Activated CD8-positive, alpha-beta memory T cell treated with anti-CD3 and anti-CD28 coated beads, Interleukin-2, amount 10 ng/mL, durations not matched to agents 7 days and 5 days (primary cell): ENCODE results near the gene DCLRE1B. TPM values are rescaled to one million over a fixed set of nuclear protein-coding genes. Genes with fewer than 3 reads are reported as not detected.

Source experiments
- ATAC-seq: fragments of 150-1000 bp; cut with Tn5 transposase; one replicate; pipeline ENCODE4 v1.10.0; 2021; ENCODE audit warnings: moderate library complexity
- CTCF ChIA-PET: fragments of 350-600 bp; sonication (Branson Sonifier 250); formaldehyde crosslinking; loops from one replicate; lab custom pipeline; 2021; ENCODE audit warnings: antibody characterized with exemption; lab: Charles Lee
- DNase-seq: peaks from one replicate; pipeline ENCODE4 v3.0.0-alpha.2; 2020
- H3K27ac Mint-ChIP-seq: one replicate; pipeline ENCODE4 v1.8.0; 2021; ENCODE audit warnings: mild to moderate bottlenecking, mixed read lengths
- H3K27me3 Mint-ChIP-seq: one replicate; pipeline ENCODE4 v1.8.0; 2021; ENCODE audit warnings: mixed read lengths
- H3K36me3 Mint-ChIP-seq: one replicate; pipeline ENCODE4 v1.8.0; 2021; ENCODE audit warnings: mild to moderate bottlenecking, mixed read lengths
- H3K4me1 Mint-ChIP-seq: one replicate; pipeline ENCODE4 v1.8.0; 2021; ENCODE audit warnings: mixed read lengths
- H3K4me3 Mint-ChIP-seq: one replicate; pipeline ENCODE4 v1.8.0; 2021; ENCODE audit warnings: mild to moderate bottlenecking, moderate library complexity, mixed read lengths
- H3K9me3 Mint-ChIP-seq: one replicate; pipeline ENCODE4 v1.8.0; 2022; ENCODE audit warnings: low read depth, mixed read lengths
- total RNA-seq, 2 experiments: library from RNA; stranded (reverse); gene quantifications; one replicate each; pipeline ENCODE4 v1.2.3, GENCODE V29; 2021

Gene DCLRE1B
- total RNA-seq, 2 experiments from 2014 or later: 19.5 to 21.1 TPM

GRCh38 chr1:113934511-113935055 lies 29.5 kb downstream of the DCLRE1B start:
- CTCF ChIA-PET: interaction anchor here (0.7 to 1.6 kb wide), 5 partner anchors 11 to 31 kb away, joined by 3 to 5 read pairs (median 3); no protein-coding TSS in a partner anchor
- ATAC-seq (no peak), DNase-seq (no peak)
- Mint-ChIP-seq H3K27me3 (no peaks in the 10 kb centered on the region), H3K9me3 (no peaks in the 10 kb centered on the region), H3K27ac (no peak overlapping the region), H3K36me3 (peaks cover 38% of the 10 kb centered on the region), H3K4me1 (peaks cover 75% of the 10 kb centered on the region), H3K4me3 (no peak overlapping the region)

GRCh38 chr1:113935176-113935575 lies 30.1 kb downstream of the DCLRE1B start:
- Mint-ChIP-seq H3K27me3 (no peaks in the 10 kb centered on the region), H3K9me3 (no peaks in the 10 kb centered on the region), H3K4me3 (no peak overlapping the region), H3K36me3 (peaks cover 39% of the 10 kb centered on the region), H3K4me1 (peaks cover 80% of the 10 kb centered on the region), H3K27ac (peak overlapping the region; percentile 56)
- no peak for ATAC-seq
- no peak for DNase-seq
- CTCF ChIA-PET: interaction anchor here (1.5 to 1.6 kb wide), 2 partner anchors 12 to 28 kb away, joined by 3 to 7 read pairs; no protein-coding TSS in a partner anchor

- CTCF ChIA-PET: interaction anchor here (1.5 kb wide), 1 partner anchor 11 kb away, joined by 7 read pairs; no protein-coding TSS in a partner anchor
- no peak for ATAC-seq
- Mint-ChIP-seq H3K4me3 (no peak overlapping the region), H3K4me1 (peaks cover 83% of the 10 kb centered on the region), H3K9me3 (no peaks in the 10 kb centered on the region), H3K36me3 (peaks cover 47% of the 10 kb centered on the region), H3K27me3 (no peaks in the 10 kb centered on the region), H3K27ac (peak overlapping the region; percentile 56)
- no peak for DNase-seq
Observed at GRCh38 chr1:113935970-113936369, 30.8 kb downstream of the DCLRE1B start.

GRCh38 chr1:113937146-113937545 lies 32.0 kb downstream of the DCLRE1B start:
- no peak overlapping the region for H3K4me3 Mint-ChIP-seq
- DNase-seq: no peak
- CTCF ChIA-PET: no interaction called here
- no peaks in the 10 kb centered on the region for H3K9me3 Mint-ChIP-seq
- peaks cover 54% of the 10 kb centered on the region for H3K36me3 Mint-ChIP-seq
- peak overlapping the region; percentile 63 for H3K27ac Mint-ChIP-seq
- peaks cover 82% of the 10 kb centered on the region for H3K4me1 Mint-ChIP-seq
- no peak for ATAC-seq
- no peaks in the 10 kb centered on the region for H3K27me3 Mint-ChIP-seq

- H3K4me3 Mint-ChIP-seq: peak overlapping the region; percentile 24
- H3K4me1 Mint-ChIP-seq: peaks cover 80% of the 10 kb centered on the region
- H3K9me3 Mint-ChIP-seq: no peaks in the 10 kb centered on the region
- H3K36me3 Mint-ChIP-seq: peaks cover 54% of the 10 kb centered on the region
- CTCF ChIA-PET: interaction anchor here (0.7 to 4.5 kb wide), 4 partner anchors 8 to 560 kb away, joined by 3 to 42 read pairs (median 4); partner anchors contain the start of gene HIPK1
- no peak for ATAC-seq
- peak overlapping the region; percentile 62 for H3K27ac Mint-ChIP-seq
- no peak for DNase-seq
- no peaks in the 10 kb centered on the region for H3K27me3 Mint-ChIP-seq
Observed at GRCh38 chr1:113938192-113938591, 33.1 kb downstream of the DCLRE1B start.

- H3K27ac Mint-ChIP-seq: peak overlapping the region; percentile 84
- peak overlapping the region; percentile 64 for H3K4me3 Mint-ChIP-seq
- peaks cover 2% of the 10 kb centered on the region for H3K9me3 Mint-ChIP-seq
- peak; percentile 67 for ATAC-seq
- H3K27me3 Mint-ChIP-seq: no peaks in the 10 kb centered on the region
- peak; percentile 83 for DNase-seq
- CTCF ChIA-PET: interaction anchor here (0.5 to 4.5 kb wide), 6 partner anchors 8 to 181 kb away, joined by 3 to 42 read pairs (median 6); partner anchors contain the start of gene HIPK1
- H3K4me1 Mint-ChIP-seq: peaks cover 73% of the 10 kb centered on the region
- H3K36me3 Mint-ChIP-seq: peaks cover 53% of the 10 kb centered on the region
Observed at GRCh38 chr1:113940365-113941244, 35.5 kb downstream of the DCLRE1B start.

GRCh38 chr1:113941245-113941559 lies 36.1 kb downstream of the DCLRE1B start:
- peaks cover 2% of the 10 kb centered on the region for H3K9me3 Mint-ChIP-seq
- H3K36me3 Mint-ChIP-seq: peaks cover 56% of the 10 kb centered on the region
- DNase-seq (no peak), ATAC-seq (no peak)
- no peak overlapping the region for H3K4me3 Mint-ChIP-seq
- H3K27ac Mint-ChIP-seq: peak overlapping the region; percentile 84
- H3K4me1 Mint-ChIP-seq: peaks cover 72% of the 10 kb centered on the region
- no peaks in the 10 kb centered on the region for H3K27me3 Mint-ChIP-seq
- CTCF ChIA-PET: interaction anchor here (1.0 to 4.5 kb wide), 4 partner anchors 8 to 12 kb away, joined by 4 to 42 read pairs (median 6); partner anchors contain the start of gene HIPK1

- no peak for ATAC-seq
- Mint-ChIP-seq H3K36me3 (peaks cover 54% of the 10 kb centered on the region), H3K27me3 (no peaks in the 10 kb centered on the region), H3K9me3 (peaks cover 2% of the 10 kb centered on the region), H3K4me3 (no peak overlapping the region), H3K27ac (no peak overlapping the region), H3K4me1 (peaks cover 73% of the 10 kb centered on the region)
- CTCF ChIA-PET: interaction anchor here (4.5 kb wide), 1 partner anchor 12 kb away, joined by 42 read pairs; the partner anchor contains the start of gene HIPK1
- DNase-seq: no peak
Observed at GRCh38 chr1:113942527-113942926, 37.4 kb downstream of the DCLRE1B start.

GRCh38 chr1:113943028-113943811 lies 38.1 kb downstream of the DCLRE1B start:
- CTCF ChIA-PET: interaction anchor here (1.0 kb wide), 1 partner anchor 20 kb away, joined by 3 read pairs; no protein-coding TSS in a partner anchor
- Mint-ChIP-seq H3K27ac (no peak overlapping the region), H3K36me3 (peaks cover 53% of the 10 kb centered on the region), H3K4me1 (peaks cover 73% of the 10 kb centered on the region), H3K27me3 (no peaks in the 10 kb centered on the region), H3K4me3 (no peak overlapping the region), H3K9me3 (peaks cover 2% of the 10 kb centered on the region)
- no peak for ATAC-seq
- DNase-seq: no peak

- Mint-ChIP-seq H3K36me3 (peaks cover 53% of the 10 kb centered on the region), H3K27ac (no peak overlapping the region), H3K4me3 (no peak overlapping the region), H3K9me3 (peaks cover 2% of the 10 kb centered on the region), H3K4me1 (peaks cover 66% of the 10 kb centered on the region), H3K27me3 (no peaks in the 10 kb centered on the region)
- no peak for ATAC-seq
- no peak for DNase-seq
- CTCF ChIA-PET: interaction anchor here (1.4 to 5.2 kb wide), 4 partner anchors 12 to 110 kb away, joined by 5 to 45 read pairs (median 9); partner anchors contain the start of gene HIPK1
Observed at GRCh38 chr1:113945329-113945728, 40.2 kb downstream of the DCLRE1B start.

GRCh38 chr1:113946112-113946511 lies 41.0 kb downstream of the DCLRE1B start:
- peaks cover 2% of the 10 kb centered on the region for H3K9me3 Mint-ChIP-seq
- CTCF ChIA-PET: interaction anchor here (1.1 to 5.2 kb wide), 8 partner anchors 8 to 110 kb away, joined by 3 to 45 read pairs (median 5); partner anchors contain the start of genes AP4B1 and HIPK1
- H3K4me3 Mint-ChIP-seq: no peak overlapping the region
- peak overlapping the region; percentile 75 for H3K27ac Mint-ChIP-seq
- H3K4me1 Mint-ChIP-seq: peaks cover 59% of the 10 kb centered on the region
- DNase-seq: no peak
- ATAC-seq: peak; percentile 40
- H3K36me3 Mint-ChIP-seq: peaks cover 46% of the 10 kb centered on the region
- no peaks in the 10 kb centered on the region for H3K27me3 Mint-ChIP-seq

GRCh38 chr1:113946678-113947387 lies 41.7 kb downstream of the DCLRE1B start:
- Mint-ChIP-seq H3K27ac (peak overlapping the region; percentile 84), H3K9me3 (peaks cover 2% of the 10 kb centered on the region), H3K36me3 (peaks cover 46% of the 10 kb centered on the region), H3K4me1 (peaks cover 59% of the 10 kb centered on the region), H3K27me3 (no peaks in the 10 kb centered on the region), H3K4me3 (peak overlapping the region; percentile 50)
- ATAC-seq (peak; percentile 29), DNase-seq (no peak)
- CTCF ChIA-PET: interaction anchor here (0.8 to 5.2 kb wide), 12 partner anchors 8 to 111 kb away, joined by 3 to 45 read pairs (median 5); partner anchors contain the start of genes AP4B1 and HIPK1
